Type B pancreatic cell (in vitro differentiated cells): ENCODE results near the gene ARHGEF4. TPM values are rescaled to one million over a fixed set of nuclear protein-coding genes. Genes with fewer than 3 reads are reported as not detected.

ENCODE experiments used
- DNase-seq: peaks from one replicate; pipeline ENCODE4 v3.0.0; 2021; ENCODE audit warnings: mixed read lengths; ENCODE audit not compliant: unreplicated experiment; ENCODE audit errors: extremely low spot score
- H3K27ac Mint-ChIP-seq: 2 replicates; pipeline ENCODE4 v1.8.0; 2021; ENCODE audit warnings: mild to moderate bottlenecking, mixed read lengths
- H3K27me3 Mint-ChIP-seq: 2 replicates; pipeline ENCODE4 v1.8.0; 2021; ENCODE audit warnings: mixed read lengths
- H3K36me3 Mint-ChIP-seq: 2 replicates; pipeline ENCODE4 v1.8.0; 2021; ENCODE audit warnings: mixed read lengths
- H3K4me1 Mint-ChIP-seq: one replicate; pipeline ENCODE4 v1.8.0; 2021; ENCODE audit warnings: mixed read lengths; ENCODE audit not compliant: unreplicated experiment
- H3K4me3 Mint-ChIP-seq: 2 replicates; pipeline ENCODE4 v1.8.0; 2021; ENCODE audit warnings: mild to moderate bottlenecking, mixed read lengths
- H3K9me3 Mint-ChIP-seq: 2 replicates; pipeline ENCODE4 v1.8.0; 2021; ENCODE audit warnings: mixed read lengths
- total RNA-seq: library from RNA; stranded (reverse); gene quantifications from 2 replicates; pipeline ENCODE4 v1.2.1, GENCODE V29; 2021; ENCODE audit warnings: low replicate concordance
- TF ChIP-seq, protein P1 (sequence below): fragments of 200-600 bp; sonication (generic); conservative IDR thresholded peaks from 2 replicates; pipeline ENCODE4 v1.5.0; 2021; ENCODE audit warnings: antibody characterized with exemption, mild to moderate bottlenecking

Gene ARHGEF4
- total RNA-seq, 1 donor from 2014 or later, result 31.4 TPM

DNA sequence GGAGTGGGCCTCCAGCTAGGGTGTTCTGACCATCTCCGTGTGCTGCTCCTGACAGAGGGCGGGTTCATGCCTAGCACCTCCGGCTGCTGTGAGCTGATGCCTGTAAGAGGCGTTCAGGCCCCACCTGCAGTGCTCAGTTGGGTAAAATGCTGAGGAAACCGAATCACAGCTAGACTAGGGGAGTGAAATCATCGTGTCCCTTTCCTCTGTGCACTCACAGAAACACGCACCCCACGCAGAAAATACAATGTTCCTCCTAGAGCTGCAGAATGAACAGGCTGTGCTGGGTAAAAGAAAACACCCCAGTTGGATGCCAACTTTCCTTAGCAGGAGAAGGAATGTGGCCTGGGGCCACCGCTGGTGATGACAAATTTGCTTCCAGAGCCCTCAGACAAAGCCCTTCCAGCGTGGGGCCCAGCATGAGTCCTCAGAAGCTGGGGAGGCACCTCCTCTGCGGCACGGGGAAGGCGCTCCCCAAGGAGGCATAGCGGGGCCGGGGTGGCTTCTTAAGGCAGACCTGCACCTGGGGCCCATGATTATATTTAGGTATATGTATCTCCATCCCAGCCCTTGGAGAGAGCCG lies 16.3 kb upstream of the ARHGEF4 start:
- Mint-ChIP-seq H3K27ac (no peak overlapping the region), H3K4me3 (no peak overlapping the region), H3K36me3 (no peaks in the 10 kb centered on the region), H3K4me1 (peaks cover 32% of the 10 kb centered on the region), H3K27me3 (no peaks in the 10 kb centered on the region), H3K9me3 (no peaks in the 10 kb centered on the region)
- TF ChIP-seq, protein P1, sequence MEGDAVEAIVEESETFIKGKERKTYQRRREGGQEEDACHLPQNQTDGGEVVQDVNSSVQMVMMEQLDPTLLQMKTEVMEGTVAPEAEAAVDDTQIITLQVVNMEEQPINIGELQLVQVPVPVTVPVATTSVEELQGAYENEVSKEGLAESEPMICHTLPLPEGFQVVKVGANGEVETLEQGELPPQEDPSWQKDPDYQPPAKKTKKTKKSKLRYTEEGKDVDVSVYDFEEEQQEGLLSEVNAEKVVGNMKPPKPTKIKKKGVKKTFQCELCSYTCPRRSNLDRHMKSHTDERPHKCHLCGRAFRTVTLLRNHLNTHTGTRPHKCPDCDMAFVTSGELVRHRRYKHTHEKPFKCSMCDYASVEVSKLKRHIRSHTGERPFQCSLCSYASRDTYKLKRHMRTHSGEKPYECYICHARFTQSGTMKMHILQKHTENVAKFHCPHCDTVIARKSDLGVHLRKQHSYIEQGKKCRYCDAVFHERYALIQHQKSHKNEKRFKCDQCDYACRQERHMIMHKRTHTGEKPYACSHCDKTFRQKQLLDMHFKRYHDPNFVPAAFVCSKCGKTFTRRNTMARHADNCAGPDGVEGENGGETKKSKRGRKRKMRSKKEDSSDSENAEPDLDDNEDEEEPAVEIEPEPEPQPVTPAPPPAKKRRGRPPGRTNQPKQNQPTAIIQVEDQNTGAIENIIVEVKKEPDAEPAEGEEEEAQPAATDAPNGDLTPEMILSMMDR, result no peak
- DNase-seq, result no peak

DNA sequence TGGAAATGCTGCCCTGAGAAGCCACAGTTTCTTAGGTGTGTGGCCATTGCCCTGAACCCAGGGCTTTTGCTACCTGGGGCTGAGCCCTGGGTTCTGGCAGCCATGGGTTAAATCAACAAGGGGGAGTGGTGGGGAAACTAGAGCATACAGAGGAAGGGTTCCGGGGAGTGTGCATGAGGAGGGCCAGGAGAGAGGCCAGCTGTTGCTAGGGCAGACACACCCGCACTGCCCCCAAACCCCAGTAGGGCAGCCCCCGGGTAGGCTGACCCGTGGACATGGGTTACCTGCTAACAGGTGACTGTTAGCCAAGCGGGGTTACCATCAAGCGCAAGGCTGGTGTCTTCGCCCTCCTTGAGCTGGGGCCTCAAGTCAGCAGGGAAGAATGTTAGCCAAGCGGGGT lies 14.8 kb upstream of the ARHGEF4 start:
- H3K36me3 Mint-ChIP-seq, result no peaks in the 10 kb centered on the region
- DNase-seq, result no peak
- TF ChIP-seq, protein P1, result no peak
- no peaks in the 10 kb centered on the region for H3K9me3 Mint-ChIP-seq
- no peaks in the 10 kb centered on the region for H3K27me3 Mint-ChIP-seq
- H3K27ac Mint-ChIP-seq, result peak overlapping the region; percentile 71
- peaks cover 35% of the 10 kb centered on the region for H3K4me1 Mint-ChIP-seq
- H3K4me3 Mint-ChIP-seq, result no peak overlapping the region

DNA sequence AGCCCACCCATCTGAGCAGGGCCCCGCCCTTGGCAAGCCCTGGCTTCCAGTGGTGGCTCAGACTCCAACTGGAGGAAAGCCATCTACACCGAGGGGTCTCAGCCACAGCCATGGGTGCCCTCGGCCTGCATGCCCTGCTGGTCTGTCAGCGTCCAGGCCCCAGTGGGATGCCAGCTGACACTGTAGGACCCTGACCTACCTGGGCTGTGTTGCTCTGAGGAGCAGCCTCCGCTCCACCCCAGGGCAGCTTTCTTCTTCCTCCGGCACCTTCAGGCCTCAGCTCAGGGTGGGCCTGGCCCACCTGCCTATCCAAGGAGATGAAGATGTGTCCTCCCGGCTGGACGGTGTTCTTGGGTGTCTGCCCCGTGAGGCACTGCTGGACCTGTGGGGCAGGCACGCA lies 13.9 kb upstream of the ARHGEF4 start:
- Mint-ChIP-seq H3K9me3 (no peaks in the 10 kb centered on the region), H3K27me3 (no peaks in the 10 kb centered on the region), H3K36me3 (no peaks in the 10 kb centered on the region), H3K27ac (no peak overlapping the region), H3K4me3 (no peak overlapping the region), H3K4me1 (peaks cover 40% of the 10 kb centered on the region)
- DNase-seq, result no peak
- TF ChIP-seq, protein P1, result no peak

DNA sequence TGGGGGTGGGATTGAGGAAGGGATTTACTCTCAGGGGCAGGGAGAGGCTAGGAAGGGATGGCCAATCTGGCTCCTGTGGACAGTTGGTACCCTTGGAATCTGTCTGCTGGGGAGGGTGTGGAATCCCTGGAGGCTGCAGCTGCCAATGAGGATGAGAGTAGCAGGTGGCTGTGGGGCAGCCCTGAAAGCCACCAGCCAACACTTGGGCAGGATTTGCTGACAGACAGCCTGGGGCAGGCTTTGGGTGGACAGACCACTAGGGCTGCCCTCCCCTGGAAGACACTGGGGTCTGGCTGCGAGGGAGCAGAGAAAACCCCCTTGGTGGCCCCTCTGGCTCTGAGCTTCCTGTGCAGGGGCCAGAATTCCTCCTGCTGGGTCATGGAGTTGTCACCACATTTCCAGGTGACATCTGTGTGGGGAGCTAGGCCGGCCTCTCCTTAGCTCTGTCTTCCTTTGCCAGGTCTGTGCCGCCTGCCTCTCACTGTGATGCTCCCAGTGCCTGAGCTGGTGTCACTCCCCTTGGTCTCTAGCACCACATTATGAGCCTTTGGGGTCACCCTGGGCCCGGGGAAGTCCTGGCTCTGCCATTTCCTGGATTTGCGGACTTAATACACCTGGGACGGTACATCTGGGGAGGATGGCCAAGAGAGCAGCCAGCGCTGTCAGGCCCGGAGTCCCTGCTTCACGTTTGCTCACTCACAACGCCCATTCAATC lies 13.4 kb upstream of the ARHGEF4 start:
- Mint-ChIP-seq H3K36me3 (no peaks in the 10 kb centered on the region), H3K4me3 (no peak overlapping the region), H3K9me3 (no peaks in the 10 kb centered on the region), H3K4me1 (peaks cover 40% of the 10 kb centered on the region), H3K27ac (no peak overlapping the region), H3K27me3 (no peaks in the 10 kb centered on the region)
- DNase-seq, result no peak
- TF ChIP-seq, protein P1, result no peak

DNA sequence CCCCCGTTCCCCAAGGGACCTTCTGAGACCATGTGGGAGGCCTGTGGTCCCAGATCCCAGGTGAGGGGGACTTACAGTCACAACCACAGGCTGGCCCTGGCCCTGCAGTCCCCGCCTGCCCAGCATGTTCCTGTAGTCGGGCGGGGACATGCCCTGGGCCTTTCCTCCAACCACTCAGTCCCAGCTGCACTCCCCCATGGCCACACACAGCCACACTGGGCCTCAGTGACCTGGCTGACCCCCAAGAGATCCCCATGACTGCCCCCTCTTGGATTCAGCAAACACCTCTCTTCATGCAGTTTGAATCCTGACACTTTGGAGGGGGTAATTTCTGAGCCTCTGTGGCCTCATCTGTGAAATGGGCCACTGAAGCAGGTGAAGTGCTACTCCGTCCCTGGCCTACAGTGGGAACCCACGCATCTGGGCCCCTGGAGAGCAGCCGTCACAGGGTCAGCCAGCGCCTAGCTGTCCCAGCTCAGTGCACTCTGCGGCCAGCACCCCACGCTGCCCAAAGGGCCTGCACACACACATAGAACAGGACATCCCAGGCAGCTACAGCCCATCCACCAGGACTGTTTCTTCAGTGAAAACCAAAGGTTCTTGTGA lies 12.7 kb upstream of the ARHGEF4 start:
- TF ChIP-seq, protein P1, result no peak
- Mint-ChIP-seq H3K4me3 (no peak overlapping the region), H3K27me3 (no peaks in the 10 kb centered on the region), H3K9me3 (no peaks in the 10 kb centered on the region), H3K4me1 (peaks cover 40% of the 10 kb centered on the region), H3K27ac (peak overlapping the region; percentile 89), H3K36me3 (no peaks in the 10 kb centered on the region)
- DNase-seq, result no peak
